T-helper 1 cell treated with Interleukin-12 subunit alpha and Interleukin-12 subunit beta and Interleukin-4 antibody, amounts not matched to agents 30 μg/mL and 1 μg/mL, for 36 hours (primary cell): ENCODE measurements around the gene TCL1A.

Source experiments
- H3K27ac Mint-ChIP-seq: one replicate; pipeline ENCODE4 v1.8.0; 2021; ENCODE audit warnings: mild to moderate bottlenecking, mixed read lengths
- H3K27me3 Mint-ChIP-seq: one replicate; pipeline ENCODE4 v1.8.0; 2021; ENCODE audit warnings: low read depth, mixed read lengths
- H3K36me3 Mint-ChIP-seq: one replicate; pipeline ENCODE4 v1.8.0; 2021; ENCODE audit warnings: low read depth, mixed read lengths
- H3K4me1 Mint-ChIP-seq: one replicate; pipeline ENCODE4 v1.8.0; 2021; ENCODE audit warnings: low read depth, mixed read lengths
- H3K4me3 Mint-ChIP-seq: one replicate; pipeline ENCODE4 v1.8.0; 2021; ENCODE audit warnings: mild to moderate bottlenecking, moderate library complexity, mixed read lengths
- H3K9me3 Mint-ChIP-seq: one replicate; pipeline ENCODE4 v1.8.0; 2021; ENCODE audit warnings: mixed read lengths

Gene TCL1A

GRCh38 chr14:95696741-95697140 lies 17.2 kb downstream of the TCL1A start:
- H3K9me3 Mint-ChIP-seq = no peaks in the 10 kb centered on the region
- H3K27ac Mint-ChIP-seq = no peak overlapping the region
- no peak overlapping the region for H3K4me3 Mint-ChIP-seq
- H3K4me1 Mint-ChIP-seq = peaks cover 3% of the 10 kb centered on the region
- H3K36me3 Mint-ChIP-seq = no peaks in the 10 kb centered on the region
- H3K27me3 Mint-ChIP-seq = peaks cover 6% of the 10 kb centered on the region

GRCh38 chr14:95695913-95696312 lies 18.0 kb downstream of the TCL1A start:
- Mint-ChIP-seq H3K27me3 (peaks cover 4% of the 10 kb centered on the region), H3K4me1 (peaks cover 3% of the 10 kb centered on the region)

GRCh38 chr14:95695051-95695450 lies 18.9 kb downstream of the TCL1A start:
- H3K4me1 Mint-ChIP-seq = peaks cover 3% of the 10 kb centered on the region
- H3K27me3 Mint-ChIP-seq = no peaks in the 10 kb centered on the region
- no peak overlapping the region for H3K4me3 Mint-ChIP-seq
- no peaks in the 10 kb centered on the region for H3K9me3 Mint-ChIP-seq
- no peaks in the 10 kb centered on the region for H3K36me3 Mint-ChIP-seq
- no peak overlapping the region for H3K27ac Mint-ChIP-seq

More at GRCh38 chr14:95695913-95696312, 18.0 kb downstream of the TCL1A start:
- Mint-ChIP-seq H3K36me3 (no peaks in the 10 kb centered on the region), H3K4me3 (no peak overlapping the region), H3K9me3 (no peaks in the 10 kb centered on the region), H3K27ac (no peak overlapping the region)

- Mint-ChIP-seq H3K27ac (no peak overlapping the region), H3K4me3 (no peak overlapping the region), H3K4me1 (no peaks in the 10 kb centered on the region), H3K36me3 (no peaks in the 10 kb centered on the region), H3K9me3 (no peaks in the 10 kb centered on the region), H3K27me3 (no peaks in the 10 kb centered on the region)
These were observed 21.8 kb downstream of the TCL1A start for GRCh38 chr14:95692109-95692508.

- Mint-ChIP-seq H3K27me3 (no peaks in the 10 kb centered on the region), H3K4me3 (no peak overlapping the region), H3K27ac (no peak overlapping the region), H3K36me3 (no peaks in the 10 kb centered on the region), H3K9me3 (no peaks in the 10 kb centered on the region), H3K4me1 (no peaks in the 10 kb centered on the region)
These were observed 22.3 kb downstream of the TCL1A start for GRCh38 chr14:95691591-95691990.

GRCh38 chr14:95690815-95691214 lies 23.1 kb downstream of the TCL1A start:
- Mint-ChIP-seq H3K27ac (no peak overlapping the region), H3K9me3 (no peaks in the 10 kb centered on the region), H3K4me1 (no peaks in the 10 kb centered on the region), H3K4me3 (no peak overlapping the region), H3K36me3 (no peaks in the 10 kb centered on the region), H3K27me3 (no peaks in the 10 kb centered on the region)

- Mint-ChIP-seq H3K27me3 (no peaks in the 10 kb centered on the region), H3K9me3 (no peaks in the 10 kb centered on the region), H3K36me3 (no peaks in the 10 kb centered on the region), H3K27ac (no peak overlapping the region), H3K4me1 (no peaks in the 10 kb centered on the region), H3K4me3 (no peak overlapping the region)
These were observed 24.5 kb downstream of the TCL1A start for GRCh38 chr14:95689441-95689840.

- H3K27me3 Mint-ChIP-seq = peaks cover 9% of the 10 kb centered on the region
- H3K4me1 Mint-ChIP-seq = no peaks in the 10 kb centered on the region
- no peak overlapping the region for H3K27ac Mint-ChIP-seq
- no peaks in the 10 kb centered on the region for H3K36me3 Mint-ChIP-seq
- no peak overlapping the region for H3K4me3 Mint-ChIP-seq
- H3K9me3 Mint-ChIP-seq = no peaks in the 10 kb centered on the region
These were observed 27.0 kb downstream of the TCL1A start for GRCh38 chr14:95686935-95687334.

GRCh38 chr14:95685978-95686922 lies 27.7 kb downstream of the TCL1A start, which contains the start of gene TCL1B:
Gene TCL1B, plus strand, starts transcription at chr14:95686426. Its CDS starts 42 bp downstream, at chr14:95686468.
- H3K27ac Mint-ChIP-seq = no peak within 1 kb of the TSS
- H3K4me3 Mint-ChIP-seq = no peak within 1 kb of the TSS
- H3K27me3 Mint-ChIP-seq = peaks cover 9% of the 10 kb centered on the region
- H3K9me3 Mint-ChIP-seq = no peaks in the 10 kb centered on the region
- no peaks in the 10 kb centered on the region for H3K4me1 Mint-ChIP-seq
- no peaks in the 10 kb centered on the region for H3K36me3 Mint-ChIP-seq

GRCh38 chr14:95683793-95684192 lies 30.1 kb downstream of the TCL1A start:
- Mint-ChIP-seq H3K27ac (no peak overlapping the region), H3K9me3 (no peaks in the 10 kb centered on the region), H3K4me1 (no peaks in the 10 kb centered on the region), H3K27me3 (peaks cover 9% of the 10 kb centered on the region), H3K4me3 (no peak overlapping the region), H3K36me3 (no peaks in the 10 kb centered on the region)

- no peak overlapping the region for H3K27ac Mint-ChIP-seq
- no peaks in the 10 kb centered on the region for H3K36me3 Mint-ChIP-seq
- H3K4me1 Mint-ChIP-seq = no peaks in the 10 kb centered on the region
- H3K9me3 Mint-ChIP-seq = no peaks in the 10 kb centered on the region
- peaks cover 10% of the 10 kb centered on the region for H3K27me3 Mint-ChIP-seq
- H3K4me3 Mint-ChIP-seq = no peak overlapping the region
These were observed 32.8 kb downstream of the TCL1A start for GRCh38 chr14:95681153-95681552.

GRCh38 chr14:95679998-95680735 lies 33.8 kb downstream of the TCL1A start:
- no peak overlapping the region for H3K4me3 Mint-ChIP-seq
- H3K9me3 Mint-ChIP-seq = no peaks in the 10 kb centered on the region
- no peaks in the 10 kb centered on the region for H3K4me1 Mint-ChIP-seq
- H3K27ac Mint-ChIP-seq = no peak overlapping the region
- H3K36me3 Mint-ChIP-seq = no peaks in the 10 kb centered on the region
- H3K27me3 Mint-ChIP-seq = peaks cover 17% of the 10 kb centered on the region

- no peaks in the 10 kb centered on the region for H3K4me1 Mint-ChIP-seq
- no peaks in the 10 kb centered on the region for H3K36me3 Mint-ChIP-seq
- no peak overlapping the region for H3K27ac Mint-ChIP-seq
- peaks cover 17% of the 10 kb centered on the region for H3K27me3 Mint-ChIP-seq
- no peak overlapping the region for H3K4me3 Mint-ChIP-seq
- no peaks in the 10 kb centered on the region for H3K9me3 Mint-ChIP-seq
These were observed 34.6 kb downstream of the TCL1A start for GRCh38 chr14:95679148-95679815.

- peaks cover 11% of the 10 kb centered on the region for H3K27me3 Mint-ChIP-seq
- H3K4me3 Mint-ChIP-seq = no peak overlapping the region
- H3K36me3 Mint-ChIP-seq = no peaks in the 10 kb centered on the region
- H3K9me3 Mint-ChIP-seq = no peaks in the 10 kb centered on the region
- H3K4me1 Mint-ChIP-seq = no peaks in the 10 kb centered on the region
- H3K27ac Mint-ChIP-seq = no peak overlapping the region
These were observed 36.6 kb downstream of the TCL1A start for GRCh38 chr14:95677179-95677835.
